Measurements from ENCODE around the gene GRHL3. TPM values are rescaled to one million over a fixed set of nuclear protein-coding genes. Genes with fewer than 3 reads are reported as not detected.

Gene GRHL3
- total RNA-seq, 1 donor = not detected

DNA sequence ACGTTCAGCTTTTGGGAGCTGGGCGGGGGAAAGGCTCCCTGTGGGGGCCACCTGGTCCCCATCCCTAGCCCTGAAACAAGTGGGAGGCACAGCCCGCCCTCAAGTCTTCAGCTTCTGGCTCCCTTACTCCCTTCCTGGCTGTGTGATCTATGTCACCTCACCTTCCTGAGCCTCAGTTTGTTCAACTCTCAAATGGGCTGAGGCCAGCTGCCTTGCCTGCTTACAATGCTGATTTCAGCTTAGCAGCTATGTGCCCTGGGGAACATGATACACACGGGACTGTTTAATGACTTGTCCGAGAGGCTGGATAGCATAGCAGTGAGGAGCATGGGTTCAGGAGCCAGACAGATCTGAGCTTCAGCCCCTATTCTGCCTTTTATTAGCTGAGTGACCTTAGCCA, 19.3 kb downstream of the GRHL3 start:
- Histone ChIP-seq H3K4me1 (ENCODE audit: insufficient read depth, low read length) (no peaks in the 10 kb centered on the region), H3K27me3 (ENCODE audit: insufficient read depth, low read length) (no peaks in the 10 kb centered on the region), H3K4me3 (ENCODE audit: low read length) (no peak overlapping the region), H3K9me3 (ENCODE audit: low read depth, low read length) (no peaks in the 10 kb centered on the region)

DNA sequence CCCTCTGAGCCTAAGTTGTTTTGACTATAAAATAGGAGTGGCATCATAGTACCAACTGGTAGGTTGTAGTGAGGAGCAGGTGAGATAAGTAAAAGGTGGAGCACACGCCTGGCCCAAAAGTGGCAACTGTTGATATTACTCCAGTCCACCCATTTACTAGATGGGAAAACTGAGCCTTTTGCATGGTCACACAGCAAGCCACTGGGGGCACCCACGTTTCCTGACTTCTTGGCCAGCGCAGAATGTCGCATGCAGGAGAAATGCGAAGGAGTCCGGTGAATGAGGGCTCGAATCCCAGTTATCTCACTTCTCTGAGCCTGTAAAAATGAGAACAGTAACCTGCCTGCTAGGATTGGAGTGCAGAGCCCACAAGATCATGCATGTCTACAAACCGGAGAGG, 20.8 kb downstream of the GRHL3 start:
- Histone ChIP-seq H3K27me3 (ENCODE audit: insufficient read depth, low read length) (no peaks in the 10 kb centered on the region), H3K4me1 (ENCODE audit: insufficient read depth, low read length) (no peaks in the 10 kb centered on the region), H3K9me3 (ENCODE audit: low read depth, low read length) (no peaks in the 10 kb centered on the region), H3K4me3 (ENCODE audit: low read length) (no peak overlapping the region)

DNA sequence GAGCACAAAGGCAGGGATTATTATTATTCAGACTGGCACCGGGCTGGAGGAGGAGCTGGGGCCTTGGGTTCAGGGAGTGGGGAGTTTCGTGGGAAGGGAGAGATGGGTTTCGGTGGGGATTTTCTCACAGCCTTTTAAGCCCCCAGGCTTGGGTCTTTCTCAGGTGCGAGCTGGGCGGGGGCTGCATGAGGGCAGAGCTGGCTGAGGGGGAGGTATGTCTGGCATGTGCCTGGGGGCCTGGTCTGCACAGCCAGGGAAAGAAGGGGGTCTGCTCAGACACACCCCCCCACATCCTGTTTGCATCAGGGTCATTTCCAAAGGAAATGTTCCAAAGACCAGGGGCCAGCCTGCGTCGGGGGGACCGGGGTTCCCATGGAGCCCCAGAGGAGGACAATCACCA, 21.6 kb downstream of the GRHL3 start:
- Histone ChIP-seq H3K27me3 (ENCODE audit: insufficient read depth, low read length) (no peaks in the 10 kb centered on the region), H3K4me3 (ENCODE audit: low read length) (no peak overlapping the region), H3K4me1 (ENCODE audit: insufficient read depth, low read length) (no peaks in the 10 kb centered on the region), H3K9me3 (ENCODE audit: low read depth, low read length) (no peaks in the 10 kb centered on the region)

DNA sequence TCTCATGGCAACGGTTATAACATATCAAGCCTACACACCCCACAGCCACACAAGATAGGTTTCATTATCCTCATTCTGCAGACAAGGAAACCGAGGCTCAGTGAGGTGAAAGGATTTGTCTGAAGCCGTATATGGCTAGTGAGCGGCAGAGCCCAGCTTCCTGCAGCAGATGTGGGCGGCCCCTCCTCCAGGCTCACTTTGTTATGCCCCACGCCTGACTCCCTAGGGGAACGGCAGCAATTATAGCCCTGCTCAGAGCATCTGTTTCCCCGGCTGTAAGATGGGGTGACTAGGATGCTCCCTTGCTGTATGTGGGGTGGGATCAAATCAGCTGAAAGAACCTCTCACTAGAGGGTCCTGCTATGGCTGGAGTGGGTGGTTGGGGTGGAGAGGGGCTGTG, 22.1 kb downstream of the GRHL3 start:
- Histone ChIP-seq H3K4me3 (ENCODE audit: low read length) (no peak overlapping the region), H3K27me3 (ENCODE audit: insufficient read depth, low read length) (no peaks in the 10 kb centered on the region), H3K4me1 (ENCODE audit: insufficient read depth, low read length) (no peaks in the 10 kb centered on the region), H3K9me3 (ENCODE audit: low read depth, low read length) (no peaks in the 10 kb centered on the region)

DNA sequence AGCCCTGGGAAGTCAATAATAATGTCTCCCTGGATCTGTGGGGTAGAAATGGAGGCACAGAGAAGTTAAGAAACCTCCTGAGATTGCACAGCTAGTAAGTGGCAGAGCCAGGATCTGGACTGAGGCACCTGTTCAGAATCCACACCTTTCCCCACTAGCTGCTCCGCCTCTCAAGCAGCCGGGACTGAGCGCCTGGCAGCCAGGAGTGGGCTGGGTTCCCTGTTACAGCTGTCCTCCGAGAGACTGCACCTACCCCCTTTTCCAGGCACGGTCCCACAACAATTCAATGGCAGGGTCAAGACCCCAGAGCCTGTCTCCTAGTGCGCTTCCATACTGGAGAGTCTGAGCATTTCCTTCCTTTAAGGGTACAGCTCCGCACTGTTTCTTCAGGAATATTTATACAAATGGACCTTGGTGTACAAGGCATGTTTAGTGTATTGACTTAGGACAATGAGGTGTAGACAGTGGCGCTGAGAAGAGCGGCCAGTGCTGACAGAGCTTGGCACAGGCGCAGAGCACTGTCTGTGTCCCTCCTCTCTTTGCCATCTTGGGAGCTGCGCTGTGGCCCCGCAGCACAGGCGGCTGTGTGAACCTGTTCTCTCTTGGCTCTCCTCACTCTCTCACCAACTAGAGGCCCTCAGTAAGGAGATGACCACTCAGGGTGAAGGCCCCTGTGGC, 24.4 kb downstream of the GRHL3 start:
- no peak overlapping the region for H3K4me3 ChIP-seq (ENCODE audit: low read length)
- H3K27me3 ChIP-seq (ENCODE audit: insufficient read depth, low read length) = no peaks in the 10 kb centered on the region
- H3K9me3 ChIP-seq (ENCODE audit: low read depth, low read length) = no peaks in the 10 kb centered on the region
- H3K4me1 ChIP-seq (ENCODE audit: insufficient read depth, low read length) = no peaks in the 10 kb centered on the region

DNA sequence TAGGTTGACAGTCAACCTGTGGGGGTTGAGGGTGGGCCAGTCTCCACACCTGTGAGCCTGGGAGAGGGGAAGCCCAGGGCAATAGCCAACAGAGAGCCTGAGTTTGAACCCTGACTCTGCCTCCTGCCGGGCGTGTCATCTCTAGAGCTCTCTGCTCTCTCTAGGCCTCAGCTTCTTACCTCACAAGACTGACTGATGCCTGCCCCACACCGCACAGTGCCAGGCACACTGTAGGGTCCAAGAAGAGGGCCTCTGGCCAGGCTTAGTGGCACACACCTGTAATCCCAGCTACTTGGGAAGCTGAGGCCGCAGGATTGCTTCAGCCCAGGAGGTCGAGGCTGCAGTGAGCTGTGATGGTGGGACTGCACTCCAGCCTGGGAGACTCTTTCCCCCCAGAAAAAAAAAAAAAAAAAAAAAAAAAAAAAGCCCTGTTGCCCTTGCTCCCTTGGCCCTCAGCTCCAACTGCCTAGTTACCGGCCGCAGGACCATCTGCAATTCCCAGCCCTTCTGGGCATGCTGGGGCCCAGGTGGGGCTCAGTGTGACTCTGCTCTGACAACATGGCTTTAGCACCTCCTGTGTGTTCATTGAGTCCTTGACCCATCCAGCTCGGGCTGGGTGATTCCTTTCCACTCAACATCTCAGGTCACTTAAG, 25.1 kb downstream of the GRHL3 start:
- H3K27me3 ChIP-seq (ENCODE audit: insufficient read depth, low read length) = no peaks in the 10 kb centered on the region
- H3K4me3 ChIP-seq (ENCODE audit: low read length) = no peak overlapping the region
- H3K4me1 ChIP-seq (ENCODE audit: insufficient read depth, low read length) = no peaks in the 10 kb centered on the region
- no peaks in the 10 kb centered on the region for H3K9me3 ChIP-seq (ENCODE audit: low read depth, low read length)

DNA sequence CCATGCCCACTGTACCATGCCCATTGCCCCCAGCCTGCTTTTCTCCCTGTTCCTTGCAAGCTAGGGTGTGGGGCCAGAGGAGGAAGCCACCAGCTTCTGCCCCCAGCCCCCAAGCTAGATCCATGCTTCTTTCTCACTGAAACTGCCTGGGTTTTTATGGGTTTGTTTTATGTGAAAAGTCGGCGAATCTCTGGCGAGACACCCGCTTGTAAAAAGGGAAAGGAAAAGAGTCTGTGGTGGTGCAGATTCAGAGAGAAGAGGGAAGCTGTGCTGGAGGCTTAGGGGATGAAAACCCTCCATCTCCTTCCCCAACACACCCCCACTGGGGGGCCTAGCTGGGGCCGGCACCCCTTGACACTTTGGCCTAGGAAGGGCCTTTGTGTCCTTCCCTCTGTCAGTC, 26.2 kb downstream of the GRHL3 start:
- H3K9me3 ChIP-seq (ENCODE audit: low read depth, low read length) = no peaks in the 10 kb centered on the region
- no peaks in the 10 kb centered on the region for H3K4me1 ChIP-seq (ENCODE audit: insufficient read depth, low read length)
- no peak overlapping the region for H3K4me3 ChIP-seq (ENCODE audit: low read length)
- H3K27me3 ChIP-seq (ENCODE audit: insufficient read depth, low read length) = no peaks in the 10 kb centered on the region

DNA sequence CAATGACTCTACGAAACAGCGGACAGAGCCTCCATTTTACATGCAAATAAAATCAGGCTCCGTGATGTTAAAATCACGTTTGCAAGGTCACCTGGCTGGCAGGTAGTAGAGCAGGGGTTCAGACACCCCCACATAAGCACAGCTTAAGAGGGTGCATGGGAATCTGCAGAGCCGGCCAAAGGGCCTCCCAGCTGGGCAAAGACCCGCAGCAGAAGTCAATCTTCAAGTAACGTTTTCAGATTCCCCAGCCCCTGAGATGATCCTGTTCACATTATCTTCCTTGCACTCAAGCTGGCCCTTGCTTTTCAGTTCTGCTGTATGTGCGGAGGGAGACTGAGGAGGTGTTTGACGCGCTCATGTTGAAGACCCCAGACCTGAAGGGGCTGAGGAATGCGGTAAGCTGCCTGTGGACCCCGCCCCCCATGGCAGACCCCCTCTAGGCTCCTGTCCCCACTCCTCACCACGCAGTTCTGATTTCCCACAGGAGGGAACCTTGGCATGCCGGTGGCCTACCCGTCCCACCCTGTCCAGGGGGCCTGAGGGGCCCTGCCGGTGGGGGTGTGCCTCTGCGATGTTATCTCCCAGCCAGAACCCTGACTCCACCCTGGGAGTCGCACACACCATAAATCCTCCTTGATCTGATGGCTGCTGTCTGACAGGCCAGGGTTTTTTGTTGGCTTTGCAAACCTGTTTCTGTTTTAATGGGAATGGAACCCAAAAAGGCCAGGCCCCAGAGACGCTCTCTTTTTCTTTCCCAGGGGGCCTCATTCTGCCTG, 28.2 kb downstream of the GRHL3 start:
- Histone ChIP-seq H3K4me1 (ENCODE audit: insufficient read depth, low read length) (no peaks in the 10 kb centered on the region), H3K9me3 (ENCODE audit: low read depth, low read length) (no peaks in the 10 kb centered on the region), H3K4me3 (ENCODE audit: low read length) (no peak overlapping the region), H3K27me3 (ENCODE audit: insufficient read depth, low read length) (no peaks in the 10 kb centered on the region)

DNA sequence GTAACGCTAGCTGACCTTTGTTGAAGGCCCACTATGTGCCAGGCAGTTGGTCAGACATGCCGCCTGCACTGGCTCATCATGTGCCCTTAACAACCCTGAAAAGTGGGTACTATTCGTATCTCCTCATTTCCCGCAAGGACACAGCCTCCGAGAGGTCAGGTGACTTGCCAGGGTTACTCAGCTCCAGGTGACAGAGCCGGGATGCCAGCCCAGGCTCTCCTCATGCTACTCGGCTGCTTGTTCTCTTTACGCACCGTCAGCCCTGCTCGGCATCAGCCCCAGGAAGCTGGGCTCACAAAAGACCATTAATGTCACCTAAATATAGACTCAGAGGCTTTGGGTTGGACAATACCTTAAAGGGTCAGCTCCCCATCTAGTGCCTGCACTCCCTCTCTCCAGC, 29.0 kb downstream of the GRHL3 start:
- H3K27me3 ChIP-seq (ENCODE audit: insufficient read depth, low read length) = no peaks in the 10 kb centered on the region
- no peaks in the 10 kb centered on the region for H3K4me1 ChIP-seq (ENCODE audit: insufficient read depth, low read length)
- H3K9me3 ChIP-seq (ENCODE audit: low read depth, low read length) = no peaks in the 10 kb centered on the region
- no peak overlapping the region for H3K4me3 ChIP-seq (ENCODE audit: low read length)

DNA sequence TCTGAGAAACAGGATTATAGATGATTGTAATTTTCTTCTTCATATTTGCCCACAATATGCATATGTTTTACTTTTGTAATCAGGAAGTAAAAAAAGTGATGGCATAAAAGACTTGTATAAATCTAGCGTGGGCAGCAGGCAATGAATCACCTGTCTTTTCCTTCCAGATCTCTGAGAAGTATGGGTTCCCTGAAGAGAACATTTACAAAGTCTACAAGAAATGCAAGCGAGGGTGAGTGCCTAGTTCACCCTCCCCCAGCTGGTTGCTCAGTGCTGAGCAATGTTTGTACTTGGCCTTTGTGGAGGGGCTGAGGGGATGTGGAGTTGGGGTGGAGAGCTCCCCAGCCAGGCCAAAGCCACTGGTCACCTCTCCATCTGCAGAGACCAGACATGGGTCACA, 30.7 kb downstream of the GRHL3 start:
- Histone ChIP-seq H3K27me3 (ENCODE audit: insufficient read depth, low read length) (no peaks in the 10 kb centered on the region), H3K4me1 (ENCODE audit: insufficient read depth, low read length) (no peaks in the 10 kb centered on the region), H3K4me3 (ENCODE audit: low read length) (no peak overlapping the region), H3K9me3 (ENCODE audit: low read depth, low read length) (no peaks in the 10 kb centered on the region)

DNA sequence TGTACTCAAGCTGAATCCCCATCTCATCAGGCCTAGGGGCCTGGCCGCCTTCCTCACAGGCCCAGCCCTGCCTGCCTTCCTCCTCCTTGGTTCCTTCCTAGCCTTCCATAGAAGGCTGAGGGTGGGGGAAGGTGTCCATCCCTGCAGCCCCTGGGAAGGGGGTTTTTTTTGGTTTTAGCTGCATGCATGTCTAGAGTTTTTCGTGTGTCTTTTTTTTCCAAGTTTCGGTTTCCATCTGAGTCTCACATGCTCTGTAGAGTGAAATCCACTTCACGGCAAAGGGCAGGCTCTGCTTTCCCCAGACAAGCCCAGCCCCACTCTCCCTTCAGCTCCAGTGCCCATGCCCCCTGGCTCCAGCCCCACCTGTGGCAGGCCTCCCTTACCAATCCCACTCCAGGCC, 32.1 kb downstream of the GRHL3 start:
- H3K4me3 ChIP-seq (ENCODE audit: low read length) = no peak overlapping the region
- H3K27me3 ChIP-seq (ENCODE audit: insufficient read depth, low read length) = no peaks in the 10 kb centered on the region
- H3K4me1 ChIP-seq (ENCODE audit: insufficient read depth, low read length) = no peaks in the 10 kb centered on the region
- no peaks in the 10 kb centered on the region for H3K9me3 ChIP-seq (ENCODE audit: low read depth, low read length)

DNA sequence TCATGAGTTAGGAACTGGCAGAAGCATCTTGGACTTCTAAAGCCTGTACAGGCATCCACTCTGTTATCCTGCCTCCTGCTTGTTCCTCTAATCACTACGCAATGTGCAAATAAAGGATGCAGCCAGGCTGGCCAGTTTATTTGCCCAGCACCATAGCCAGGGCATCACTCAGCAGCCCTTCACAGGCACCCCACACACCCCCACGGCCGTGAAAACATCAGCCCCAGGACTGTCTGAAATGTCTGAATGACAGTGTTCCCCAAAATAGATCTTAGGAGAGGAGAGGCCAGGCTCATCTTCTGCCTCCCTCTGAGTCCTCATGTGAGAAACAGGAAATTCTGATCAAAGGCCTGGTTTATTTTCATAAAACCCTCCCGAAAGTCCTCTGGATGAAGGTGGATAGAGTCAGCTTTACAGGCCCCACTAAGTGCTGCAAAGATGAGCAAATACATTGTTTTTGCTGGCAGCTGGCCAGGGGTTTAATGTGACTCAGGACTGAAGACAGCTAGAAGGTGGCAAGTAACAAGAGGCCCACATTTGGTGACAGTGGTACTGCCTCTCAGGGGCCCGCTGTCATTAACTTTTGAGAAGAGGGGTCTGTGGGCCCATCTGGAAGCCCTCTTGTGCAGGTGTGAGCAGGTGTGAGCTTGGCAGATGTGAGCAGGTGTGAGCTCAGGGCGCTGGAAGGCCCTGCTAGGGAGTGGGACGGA, 32.9 kb downstream of the GRHL3 start:
- Histone ChIP-seq H3K9me3 (ENCODE audit: low read depth, low read length) (no peaks in the 10 kb centered on the region), H3K27me3 (ENCODE audit: insufficient read depth, low read length) (no peaks in the 10 kb centered on the region), H3K4me1 (ENCODE audit: insufficient read depth, low read length) (no peaks in the 10 kb centered on the region), H3K4me3 (ENCODE audit: low read length) (no peak overlapping the region)

DNA sequence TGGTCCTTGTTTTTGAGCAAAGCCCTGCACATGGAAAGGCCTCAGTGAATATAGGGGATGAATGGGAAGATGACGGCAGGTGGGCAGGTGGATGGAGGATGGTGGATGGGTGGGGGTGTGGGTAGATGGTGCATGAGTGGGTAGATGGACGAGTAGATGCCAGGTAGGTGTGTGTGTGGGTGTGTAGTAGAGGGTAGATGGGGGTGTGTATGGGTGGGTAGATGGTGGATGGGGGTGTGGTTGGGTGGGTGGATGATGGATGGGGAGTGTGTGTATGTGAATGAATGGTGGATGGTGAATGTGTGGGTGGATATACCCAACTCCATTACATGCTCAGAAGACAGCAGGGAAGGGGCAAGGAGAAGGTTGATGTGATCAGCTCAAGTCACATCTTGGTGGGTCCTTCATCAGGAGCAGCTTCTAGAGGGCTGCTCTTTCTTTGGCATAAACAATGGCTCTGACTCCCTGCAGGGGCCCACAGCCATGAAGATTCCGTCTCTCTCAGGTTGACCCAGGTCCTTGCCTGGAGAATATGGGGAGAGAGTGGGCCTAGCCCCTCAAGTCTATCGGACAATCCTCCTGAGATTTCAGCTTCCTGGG, 34.2 kb downstream of the GRHL3 start:
- Histone ChIP-seq H3K4me3 (ENCODE audit: low read length) (no peak overlapping the region), H3K9me3 (ENCODE audit: low read depth, low read length) (no peaks in the 10 kb centered on the region), H3K27me3 (ENCODE audit: insufficient read depth, low read length) (no peaks in the 10 kb centered on the region), H3K4me1 (ENCODE audit: insufficient read depth, low read length) (no peaks in the 10 kb centered on the region)

DNA sequence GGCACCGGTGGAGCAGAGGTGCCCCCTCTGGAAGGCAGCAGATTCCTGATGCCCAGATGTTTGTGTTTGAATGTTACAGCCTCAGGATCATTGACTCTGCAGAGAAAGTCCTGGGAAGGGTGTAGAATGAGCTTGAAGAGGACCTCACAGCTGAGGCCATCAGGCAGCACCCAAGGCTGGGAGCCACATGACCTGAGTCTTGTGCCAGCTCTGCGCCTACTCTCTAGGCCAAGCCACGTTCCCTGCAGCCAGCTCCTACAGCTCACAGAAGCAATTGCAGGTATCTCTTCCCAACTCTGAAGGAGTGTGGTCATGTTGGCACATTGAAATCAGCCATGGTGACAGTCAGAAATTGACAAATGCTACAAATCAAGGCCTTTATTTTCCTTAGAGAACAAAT, 36.3 kb downstream of the GRHL3 start:
- no peaks in the 10 kb centered on the region for H3K4me1 ChIP-seq (ENCODE audit: insufficient read depth, low read length)
- H3K9me3 ChIP-seq (ENCODE audit: low read depth, low read length) = no peaks in the 10 kb centered on the region
- no peak overlapping the region for H3K4me3 ChIP-seq (ENCODE audit: low read length)
- H3K27me3 ChIP-seq (ENCODE audit: insufficient read depth, low read length) = no peaks in the 10 kb centered on the region

DNA sequence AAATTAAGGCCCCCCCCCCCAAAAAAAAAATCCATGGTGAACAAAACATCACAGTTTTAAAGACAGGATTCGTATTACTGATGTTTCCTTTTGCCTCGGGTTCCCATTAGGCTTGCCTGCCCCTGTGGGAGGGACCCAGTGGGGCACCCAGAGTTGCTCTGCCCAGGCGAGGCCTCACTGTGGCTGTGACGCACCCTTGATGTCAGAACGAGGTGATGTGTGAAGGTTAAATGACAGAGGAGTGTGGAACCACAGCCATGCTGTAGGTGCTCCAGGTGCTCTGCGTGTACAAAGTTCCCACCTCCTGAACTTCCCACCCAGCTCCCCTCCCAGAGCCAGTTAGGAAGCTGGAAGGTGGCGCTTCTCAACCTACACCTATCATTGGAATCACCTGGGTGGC, 37.9 kb downstream of the GRHL3 start:
- Histone ChIP-seq H3K4me3 (ENCODE audit: low read length) (no peak overlapping the region), H3K27me3 (ENCODE audit: insufficient read depth, low read length) (no peaks in the 10 kb centered on the region), H3K4me1 (ENCODE audit: insufficient read depth, low read length) (no peaks in the 10 kb centered on the region), H3K9me3 (ENCODE audit: low read depth, low read length) (no peaks in the 10 kb centered on the region)

Data from mononuclear cell (primary cell).